DOHH2 (cell line): ENCODE results near the gene EHHADH.

Experiments used
- H3F3A ChIP-seq: fragments of 200-600 bp; sonication (generic), shearing (Covaris generic); 2 replicates; pipeline ENCODE4 v1.6.0; 2016; ENCODE audit warnings: antibody characterized with exemption, mild to moderate bottlenecking; ENCODE audit not compliant: control insufficient read depth, insufficient read depth
- H3K27ac ChIP-seq: fragments of 200-600 bp; sonication (generic); 2 replicates; pipeline ENCODE4 v1.5.1; 2014; ENCODE audit warnings: low read depth, mild to moderate bottlenecking, low read length, moderate library complexity
- H3K27me3 ChIP-seq: fragments of 200-600 bp; sonication (generic); 2 replicates; pipeline ENCODE4 v1.6.1; 2014; ENCODE audit warnings: mild to moderate bottlenecking, low read length, mixed read lengths; ENCODE audit not compliant: control insufficient read depth
- H3K36me3 ChIP-seq: fragments of 200-600 bp; sonication (generic); 2 replicates; pipeline ENCODE4 v1.6.1; 2014; ENCODE audit warnings: mild to moderate bottlenecking, low read length, moderate library complexity, mixed read lengths; ENCODE audit not compliant: control insufficient read depth
- H3K4me1 ChIP-seq: fragments of 200-600 bp; sonication (generic); 2 replicates; pipeline ENCODE4 v1.6.1; 2014; ENCODE audit warnings: mild to moderate bottlenecking, low read length, mixed read lengths; ENCODE audit not compliant: control insufficient read depth
- H3K4me2 ChIP-seq: fragments of 200-600 bp; sonication (generic); 2 replicates; pipeline ENCODE4 v1.6.0; 2014; ENCODE audit warnings: mild to moderate bottlenecking, low read length, moderate library complexity
- H3K4me3 ChIP-seq: fragments of 200-600 bp; sonication (generic); 2 replicates; pipeline ENCODE4 v1.5.1; 2014; ENCODE audit warnings: mild to moderate bottlenecking, low read length, mixed read lengths
- H3K79me2 ChIP-seq: fragments of 200-600 bp; sonication (generic); 2 replicates; pipeline ENCODE4 v1.6.1; 2014; ENCODE audit warnings: mild to moderate bottlenecking, low read length, mixed read lengths; ENCODE audit not compliant: control insufficient read depth
- H3K9me2 ChIP-seq: fragments of 200-600 bp; sonication (generic); replicated peaks from 2 replicates; pipeline ENCODE4 v1.6.1; 2014; ENCODE audit warnings: mild to moderate bottlenecking, low read length, mixed read lengths; ENCODE audit not compliant: control insufficient read depth
- H3K9me3 ChIP-seq: fragments of 200-600 bp; sonication (generic); 2 replicates; pipeline ENCODE4 v1.6.1; 2014; ENCODE audit warnings: antibody characterized with exemption, low read length, mixed read lengths; ENCODE audit not compliant: control insufficient read depth, insufficient read depth
- H4K20me1 ChIP-seq: fragments of 200-600 bp; sonication (generic); 2 replicates; pipeline ENCODE4 v1.6.0; 2014; ENCODE audit warnings: low read depth, mild to moderate bottlenecking, antibody characterized with exemption, low read length, moderate library complexity; ENCODE audit not compliant: control insufficient read depth, insufficient read depth
- CTCF ChIP-seq: fragments of 200-600 bp; sonication (generic); IDR thresholded peaks from one replicate; pipeline ENCODE4 v1.5.1; 2014; ENCODE audit warnings: antibody characterized with exemption, mild to moderate bottlenecking, low read depth, low read length; ENCODE audit not compliant: poor library complexity, severe bottlenecking
- EZH2phosphoT487 ChIP-seq: fragments of 200-600 bp; sonication (generic); IDR thresholded peaks from 2 replicates; pipeline ENCODE4 v1.6.1; 2017; ENCODE audit warnings: borderline replicate concordance, mild to moderate bottlenecking, antibody characterized with exemption, low read length, moderate library complexity, mixed read lengths

The EHHADH gene

GRCh38 chr3:185199671-185200070 lies 54.2 kb downstream of the EHHADH start:
- Histone ChIP-seq H3K4me2 (no peak overlapping the region), H3K4me1 (no peaks in the 10 kb centered on the region), H3F3A (no peaks in the 10 kb centered on the region), H3K9me3 (no peaks in the 10 kb centered on the region), H3K36me3 (no peaks in the 10 kb centered on the region), H3K9me2 (no peaks in the 10 kb centered on the region), H4K20me1 (no peaks in the 10 kb centered on the region), H3K79me2 (no peaks in the 10 kb centered on the region), H3K4me3 (no peak overlapping the region), H3K27ac (no peak overlapping the region), H3K27me3 (no peaks in the 10 kb centered on the region)
- TF ChIP-seq CTCF (peak; percentile 33), EZH2phosphoT487 (no peak)

- Histone ChIP-seq H3K9me2 (no peaks in the 10 kb centered on the region), H4K20me1 (no peaks in the 10 kb centered on the region), H3K79me2 (no peaks in the 10 kb centered on the region), H3K4me1 (no peaks in the 10 kb centered on the region), H3F3A (no peaks in the 10 kb centered on the region), H3K27ac (no peak overlapping the region), H3K4me3 (no peak overlapping the region), H3K4me2 (no peak overlapping the region), H3K9me3 (no peaks in the 10 kb centered on the region), H3K27me3 (no peaks in the 10 kb centered on the region), H3K36me3 (no peaks in the 10 kb centered on the region)
- TF ChIP-seq EZH2phosphoT487 (no peak), CTCF (no peak)
These were observed 54.6 kb downstream of the EHHADH start for GRCh38 chr3:185199206-185199605.

- Histone ChIP-seq H3K36me3 (no peaks in the 10 kb centered on the region), H3K79me2 (no peaks in the 10 kb centered on the region), H3K9me2 (no peaks in the 10 kb centered on the region), H3K4me3 (no peak overlapping the region), H3K4me2 (no peak overlapping the region), H3K4me1 (no peaks in the 10 kb centered on the region), H3K27ac (no peak overlapping the region), H3F3A (no peaks in the 10 kb centered on the region), H3K27me3 (no peaks in the 10 kb centered on the region), H4K20me1 (no peaks in the 10 kb centered on the region), H3K9me3 (no peaks in the 10 kb centered on the region)
- TF ChIP-seq EZH2phosphoT487 (no peak), CTCF (no peak)
These were observed 56.8 kb downstream of the EHHADH start for GRCh38 chr3:185197068-185197467.

GRCh38 chr3:185195652-185196051 lies 58.2 kb downstream of the EHHADH start:
- TF ChIP-seq CTCF (no peak), EZH2phosphoT487 (no peak)
- Histone ChIP-seq H3K4me1 (no peaks in the 10 kb centered on the region), H3K79me2 (no peaks in the 10 kb centered on the region), H3K9me2 (no peaks in the 10 kb centered on the region), H3K4me3 (no peak overlapping the region), H3K27ac (no peak overlapping the region), H3K27me3 (no peaks in the 10 kb centered on the region), H3F3A (no peaks in the 10 kb centered on the region), H3K36me3 (no peaks in the 10 kb centered on the region), H3K4me2 (no peak overlapping the region), H4K20me1 (no peaks in the 10 kb centered on the region), H3K9me3 (no peaks in the 10 kb centered on the region)
